Measurements from ENCODE around the gene TCP10L. TPM values are rescaled to one million over a fixed set of nuclear protein-coding genes. Genes with fewer than 3 reads are reported as not detected.

TCP10L gene
- polyA plus RNA-seq, 1 experiment = 0.12 TPM

- Histone ChIP-seq H3K27me3 (ENCODE audit: control insufficient read depth, insufficient read depth, low read length) (peaks cover 18% of the 10 kb centered on the region), H3K27ac (ENCODE audit: low read depth, low read length) (no peak overlapping the region), H3K4me3 (ENCODE audit: low read depth, low read length) (no peak overlapping the region), H3K9me3 (ENCODE audit: control insufficient read depth, insufficient read depth, low read length) (no peaks in the 10 kb centered on the region)
- CTCF ChIA-PET = interaction anchor here (0.8 to 7.6 kb wide), 5 partner anchors 14 to 184 kb away, joined by 3 to 39 read pairs (median 4); no protein-coding TSS in a partner anchor
- DNase-seq (ENCODE audit: low read depth, low spot score) = no peak
- POLR2A ChIA-PET = no interaction called here
- TF ChIP-seq CTCF (IDR thresholded peaks at IDR 0.05; ENCODE audit: low read depth, low read length) = no peak
Observed at GRCh38 chr21:32587651-32588050, 2.3 kb upstream of the TCP10L start.

- no peak for TF ChIP-seq CTCF (IDR thresholded peaks at IDR 0.05; ENCODE audit: low read depth, low read length)
- Histone ChIP-seq H3K4me3 (ENCODE audit: low read depth, low read length) (no peak overlapping the region), H3K27me3 (ENCODE audit: control insufficient read depth, insufficient read depth, low read length) (peaks cover 21% of the 10 kb centered on the region), H3K27ac (ENCODE audit: low read depth, low read length) (no peak overlapping the region), H3K9me3 (ENCODE audit: control insufficient read depth, insufficient read depth, low read length) (no peaks in the 10 kb centered on the region)
- ChIA-PET CTCF (interaction anchor here (1.4 to 7.6 kb wide), 4 partner anchors 14 to 184 kb away, joined by 3 to 39 read pairs (median 5); no protein-coding TSS in a partner anchor), POLR2A (interaction anchor here (0.6 kb wide), 1 partner anchor 14 kb away, joined by 10 read pairs; no protein-coding TSS in a partner anchor)
- no peak for DNase-seq (ENCODE audit: low read depth, low spot score)
Observed at GRCh38 chr21:32587120-32587519, 1.8 kb upstream of the TCP10L start.

DNA sequence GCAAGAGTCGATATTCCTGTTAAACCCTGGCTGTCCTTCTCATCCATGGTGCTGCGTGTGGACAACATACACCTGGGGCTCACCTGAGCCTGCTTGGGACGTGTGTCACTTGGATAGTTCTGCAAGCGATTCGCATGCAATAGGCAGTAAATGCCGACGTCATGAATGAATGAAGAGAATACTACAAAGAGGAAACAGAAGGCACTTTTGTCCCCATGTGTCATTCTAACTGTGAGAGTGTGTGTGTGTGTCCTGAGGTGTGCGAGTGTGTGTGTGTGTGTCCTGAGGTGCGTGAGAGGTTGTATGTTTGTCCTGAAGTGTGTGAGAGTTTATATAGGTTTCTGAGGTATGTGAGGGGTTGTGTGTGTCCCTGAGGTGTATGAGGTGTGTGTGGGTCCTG, 647 bp upstream of the TCP10L start:
- ChIA-PET POLR2A (no interaction called here), CTCF (interaction anchor here (1.3 to 1.5 kb wide), 2 partner anchors 17 to 183 kb away, joined by 3 read pairs; no protein-coding TSS in a partner anchor)
- no peak for DNase-seq (ENCODE audit: low read depth, low spot score)
- H3K4me3 ChIP-seq (ENCODE audit: low read depth, low read length) = no peak overlapping the region
- no peaks in the 10 kb centered on the region for H3K9me3 ChIP-seq (ENCODE audit: control insufficient read depth, insufficient read depth, low read length)
- peaks cover 22% of the 10 kb centered on the region for H3K27me3 ChIP-seq (ENCODE audit: control insufficient read depth, insufficient read depth, low read length)
- no peak overlapping the region for H3K27ac ChIP-seq (ENCODE audit: low read depth, low read length)
- no peak for TF ChIP-seq CTCF (IDR thresholded peaks at IDR 0.05; ENCODE audit: low read depth, low read length)

DNA sequence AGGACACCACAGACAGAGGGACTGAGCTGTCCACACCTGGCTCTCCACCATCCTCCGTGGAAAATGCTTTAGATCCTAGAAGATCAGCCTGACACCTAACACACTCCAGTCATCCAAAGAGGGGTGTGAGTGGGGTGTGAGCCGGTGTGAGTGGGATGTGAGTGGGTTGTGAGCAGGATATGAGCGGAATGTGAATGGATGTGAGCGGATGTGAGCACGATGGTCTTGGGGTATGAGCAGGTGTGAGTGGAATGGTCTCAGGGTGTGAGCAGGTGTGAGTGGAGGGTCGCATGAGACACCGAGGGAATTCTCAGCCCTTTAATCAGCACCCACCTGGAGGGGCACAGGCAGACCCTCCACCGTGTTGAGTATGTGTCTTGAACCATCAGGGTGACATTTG, 851 bp downstream of the TCP10L start:
- H3K27ac ChIP-seq (ENCODE audit: low read depth, low read length) = no peak overlapping the region
- no peaks in the 10 kb centered on the region for H3K9me3 ChIP-seq (ENCODE audit: control insufficient read depth, insufficient read depth, low read length)
- no peak for DNase-seq (ENCODE audit: low read depth, low spot score)
- ChIA-PET POLR2A (no interaction called here), CTCF (interaction anchor here (0.9 to 1.5 kb wide), 2 partner anchors 15 kb away, joined by 3 read pairs; no protein-coding TSS in a partner anchor)
- TF ChIP-seq CTCF (IDR thresholded peaks at IDR 0.05; ENCODE audit: low read depth, low read length) = no peak
- peaks cover 22% of the 10 kb centered on the region for H3K27me3 ChIP-seq (ENCODE audit: control insufficient read depth, insufficient read depth, low read length)
- no peak overlapping the region for H3K4me3 ChIP-seq (ENCODE audit: low read depth, low read length)

- peaks cover 36% of the 10 kb centered on the region for H3K27me3 ChIP-seq (ENCODE audit: control insufficient read depth, insufficient read depth, low read length)
- CTCF ChIA-PET = interaction anchor here (2.2 kb wide), 1 partner anchor 12 kb away, joined by 7 read pairs; no protein-coding TSS in a partner anchor
- no peak for DNase-seq (ENCODE audit: low read depth, low spot score)
- H3K9me3 ChIP-seq (ENCODE audit: control insufficient read depth, insufficient read depth, low read length) = no peaks in the 10 kb centered on the region; the same call in 1 of the 2 replicates
- no peak for TF ChIP-seq CTCF (IDR thresholded peaks at IDR 0.05; ENCODE audit: low read depth, low read length)
- no peak overlapping the region for H3K27ac ChIP-seq (ENCODE audit: low read depth, low read length)
- POLR2A ChIA-PET = no interaction called here
- no peak overlapping the region for H3K4me3 ChIP-seq (ENCODE audit: low read depth, low read length)
Observed at GRCh38 chr21:32581732-32582131, 3.6 kb downstream of the TCP10L start.
